Measurements from ENCODE around the gene SPSB2.
"Not testable (repeated sequence)": the region's sequence is repeated elsewhere in the genome, so short reads cannot be mapped to it uniquely, and the experiment has no call there.

- TF ChIP-seq EP300, POLR2A (IDR thresholded peaks at IDR 0.05): not testable (repeated sequence)
Observed at GRCh38 chr12:6889775-6890573, 16.9 kb upstream of the SPSB2 start.
